Adrenal gland (tissue), 5 donors: ENCODE data around the gene ROCK2.

Experiments
- POLR2A ChIP-seq, 2 donors: fragments of 450-650 bp; IDR thresholded peaks; one replicate each; pipeline ENCODE4 v1.6.1; 2017; ENCODE audit warnings: antibody characterized with exemption in 2 of 2, mild to moderate bottlenecking in 2 of 2, moderate library complexity in 1 of 2
- TF ChIP-seq, protein P1 (sequence below), 6 experiments: fragments of 450-650 bp in 4 of 6; fragments of 200-600 bp in 2 of 6; sonication (generic) in 1 of 6; IDR thresholded peaks; 1 replicate in 5 of 6; 2 replicates in 1 of 6; pipeline versions ENCODE4 v1.5.1 to v1.8.0; 2016 to 2021; ENCODE audit warnings: antibody characterized with exemption in 6 of 6, mild to moderate bottlenecking in 2 of 6, moderate library complexity in 1 of 6
- donor health status: DM: no; HTN: no; CAD: no.

DNA sequence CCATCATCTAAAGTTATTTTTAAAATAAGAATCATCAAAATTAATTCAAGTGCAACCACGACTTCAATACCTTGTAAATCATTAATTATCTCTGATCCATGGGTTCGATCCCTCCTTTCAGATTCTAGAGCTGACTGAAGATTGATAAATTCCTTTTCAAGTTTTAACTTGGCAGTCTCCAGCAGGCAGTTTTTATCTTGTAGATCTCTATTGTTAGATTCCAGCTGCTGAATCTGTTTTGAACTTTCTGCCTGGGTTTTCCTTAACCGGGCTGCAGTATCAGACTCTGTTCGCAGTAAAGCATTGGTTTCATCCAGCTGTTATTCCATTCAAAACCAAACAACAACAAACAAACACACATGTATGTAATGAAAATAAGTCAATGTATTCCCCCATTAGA is 129.7 kb downstream of the ROCK2 start:
- TF ChIP-seq, protein P1, sequence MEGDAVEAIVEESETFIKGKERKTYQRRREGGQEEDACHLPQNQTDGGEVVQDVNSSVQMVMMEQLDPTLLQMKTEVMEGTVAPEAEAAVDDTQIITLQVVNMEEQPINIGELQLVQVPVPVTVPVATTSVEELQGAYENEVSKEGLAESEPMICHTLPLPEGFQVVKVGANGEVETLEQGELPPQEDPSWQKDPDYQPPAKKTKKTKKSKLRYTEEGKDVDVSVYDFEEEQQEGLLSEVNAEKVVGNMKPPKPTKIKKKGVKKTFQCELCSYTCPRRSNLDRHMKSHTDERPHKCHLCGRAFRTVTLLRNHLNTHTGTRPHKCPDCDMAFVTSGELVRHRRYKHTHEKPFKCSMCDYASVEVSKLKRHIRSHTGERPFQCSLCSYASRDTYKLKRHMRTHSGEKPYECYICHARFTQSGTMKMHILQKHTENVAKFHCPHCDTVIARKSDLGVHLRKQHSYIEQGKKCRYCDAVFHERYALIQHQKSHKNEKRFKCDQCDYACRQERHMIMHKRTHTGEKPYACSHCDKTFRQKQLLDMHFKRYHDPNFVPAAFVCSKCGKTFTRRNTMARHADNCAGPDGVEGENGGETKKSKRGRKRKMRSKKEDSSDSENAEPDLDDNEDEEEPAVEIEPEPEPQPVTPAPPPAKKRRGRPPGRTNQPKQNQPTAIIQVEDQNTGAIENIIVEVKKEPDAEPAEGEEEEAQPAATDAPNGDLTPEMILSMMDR (IDR thresholded peaks at IDR 0.05) = no peak
- TF ChIP-seq POLR2A (IDR thresholded peaks at IDR 0.05) = no peak
